Cerebellar cortex (tissue), 1 donor: ENCODE measurements around the gene PRKCH.
A peak's percentile ranks its signal among the peaks of the same experiment; 100 is the strongest.
"Not testable (repeated sequence)": the region's sequence is repeated elsewhere in the genome, so short reads cannot be mapped to it uniquely, and the experiment has no call there.

ENCODE experiments used
- DNase-seq: peaks from one replicate; pipeline ENCODE4 v3.0.0-alpha.2; 2015; ENCODE audit warnings: low spot score

The PRKCH gene

GRCh38 chr14:61516118-61516743 lies 194.9 kb downstream of the PRKCH start:
- DNase-seq: no peak

- peak; percentile 49 for DNase-seq
Observed at GRCh38 chr14:61516964-61517653, 195.7 kb downstream of the PRKCH start.

- DNase-seq: peak; percentile 47
Observed at GRCh38 chr14:61517911-61518384, 196.6 kb downstream of the PRKCH start.

GRCh38 chr14:61518403-61518802 lies 197.0 kb downstream of the PRKCH start:
- DNase-seq: no peak

- DNase-seq: no peak
Observed at GRCh38 chr14:61519106-61519505, 197.7 kb downstream of the PRKCH start.

- DNase-seq: no peak
Observed at GRCh38 chr14:61519735-61520134, 198.4 kb downstream of the PRKCH start.

GRCh38 chr14:61520576-61520975 lies 199.2 kb downstream of the PRKCH start:
- no peak for DNase-seq

GRCh38 chr14:61521773-61522172 lies 200.4 kb downstream of the PRKCH start:
- DNase-seq: no peak

GRCh38 chr14:61523751-61524150 lies 202.4 kb downstream of the PRKCH start:
- no peak for DNase-seq

- DNase-seq: no peak
Observed at GRCh38 chr14:61524211-61524806, 202.9 kb downstream of the PRKCH start.

- no peak for DNase-seq
Observed at GRCh38 chr14:61524936-61525292, 203.5 kb downstream of the PRKCH start.

GRCh38 chr14:61525293-61526011 lies 204.1 kb downstream of the PRKCH start:
- no peak for DNase-seq

GRCh38 chr14:61526405-61527312 lies 205.3 kb downstream of the PRKCH start:
- DNase-seq: peak; percentile 26

- no peak for DNase-seq
Observed at GRCh38 chr14:61527325-61528100, 206.1 kb downstream of the PRKCH start.

- DNase-seq: no peak
Observed at GRCh38 chr14:61528591-61529021, 207.2 kb downstream of the PRKCH start.

- not testable (repeated sequence) for DNase-seq
Observed at GRCh38 chr14:61529360-61529759, 208.0 kb downstream of the PRKCH start.

GRCh38 chr14:61530296-61530695 lies 208.9 kb downstream of the PRKCH start:
- DNase-seq: no peak

GRCh38 chr14:61530896-61531295 lies 209.5 kb downstream of the PRKCH start:
- no peak for DNase-seq

- DNase-seq: no peak
Observed at GRCh38 chr14:61531465-61532122, 210.2 kb downstream of the PRKCH start.

GRCh38 chr14:61532123-61532505 lies 210.7 kb downstream of the PRKCH start:
- DNase-seq: no peak
